Putamen (tissue), 1 donor: ENCODE measurements around the gene HAGHL.
"Not testable (repeated sequence)": the region's sequence is repeated elsewhere in the genome, so short reads cannot be mapped to it uniquely, and the experiment has no call there.

Source experiments
- DNase-seq: peaks from one replicate; pipeline ENCODE4 v3.0.0-alpha.2; 2016; ENCODE audit warnings: low spot score

The HAGHL gene

GRCh38 chr16:734981-735881, 8.3 kb downstream of the HAGHL start:
- DNase-seq, result no peak

DNA sequence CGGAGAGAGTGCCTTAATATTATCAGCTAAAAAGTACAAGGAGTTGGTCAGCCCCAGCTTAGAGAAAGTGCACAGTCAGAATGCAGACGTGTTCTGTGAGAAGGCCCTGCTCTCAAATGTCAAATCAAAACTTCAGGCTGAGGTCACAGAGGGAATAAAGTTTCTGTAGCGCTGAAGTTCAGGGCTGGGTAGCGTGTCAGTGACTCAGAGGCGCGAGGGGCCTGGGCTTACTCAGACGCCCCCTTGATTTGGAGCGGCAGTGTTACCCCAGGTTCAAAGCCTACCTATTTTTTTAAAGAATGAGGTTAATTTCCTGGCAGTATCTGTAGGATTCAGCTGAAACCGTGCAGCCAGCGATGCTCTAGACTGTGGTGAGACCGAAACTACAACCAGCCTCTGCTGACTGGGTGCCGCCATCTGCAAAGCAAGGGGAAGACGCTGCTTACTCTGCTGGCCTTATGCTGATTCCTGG, 9.1 kb downstream of the HAGHL start:
- no peak for DNase-seq

DNA sequence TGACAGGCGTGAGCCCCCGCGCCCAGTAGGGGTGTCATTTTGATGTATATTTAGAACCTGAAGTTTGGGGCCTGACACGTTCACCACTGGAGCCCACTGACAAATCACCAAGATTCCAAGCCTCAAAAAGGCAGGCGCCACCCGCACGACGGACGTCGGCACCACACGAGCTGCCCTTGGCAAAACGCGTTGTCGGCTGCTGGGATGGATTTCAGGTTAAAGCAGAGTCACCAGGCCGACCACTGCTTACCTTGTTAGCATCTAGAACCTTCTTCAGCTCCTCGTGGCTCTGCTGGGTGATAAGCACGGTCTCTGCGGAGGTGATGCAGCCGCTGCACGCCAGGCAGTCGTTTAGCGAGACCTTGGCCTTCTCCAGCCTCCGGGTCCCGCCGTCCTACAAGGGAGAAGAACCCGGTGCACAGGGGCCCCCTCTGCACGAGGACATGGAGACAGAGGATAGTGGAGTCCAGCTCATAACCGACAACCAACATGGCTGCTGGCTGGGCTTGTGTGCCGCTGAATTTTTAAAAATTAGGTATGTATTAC, 10.1 kb downstream of the HAGHL start:
- no peak for DNase-seq

- no peak for DNase-seq
Measured at GRCh38 chr16:739560-740458, 12.9 kb downstream of the HAGHL start.

- DNase-seq, result no peak
Measured at GRCh38 chr16:740459-740763, 13.5 kb downstream of the HAGHL start.

- DNase-seq, result no peak
Measured at GRCh38 chr16:740764-741505, 14.0 kb downstream of the HAGHL start, which contains the start of gene CIAO3. CIAO3 (minus strand) TSS chr16:740997; CDS start chr16:740985, 12 bp downstream.

DNA sequence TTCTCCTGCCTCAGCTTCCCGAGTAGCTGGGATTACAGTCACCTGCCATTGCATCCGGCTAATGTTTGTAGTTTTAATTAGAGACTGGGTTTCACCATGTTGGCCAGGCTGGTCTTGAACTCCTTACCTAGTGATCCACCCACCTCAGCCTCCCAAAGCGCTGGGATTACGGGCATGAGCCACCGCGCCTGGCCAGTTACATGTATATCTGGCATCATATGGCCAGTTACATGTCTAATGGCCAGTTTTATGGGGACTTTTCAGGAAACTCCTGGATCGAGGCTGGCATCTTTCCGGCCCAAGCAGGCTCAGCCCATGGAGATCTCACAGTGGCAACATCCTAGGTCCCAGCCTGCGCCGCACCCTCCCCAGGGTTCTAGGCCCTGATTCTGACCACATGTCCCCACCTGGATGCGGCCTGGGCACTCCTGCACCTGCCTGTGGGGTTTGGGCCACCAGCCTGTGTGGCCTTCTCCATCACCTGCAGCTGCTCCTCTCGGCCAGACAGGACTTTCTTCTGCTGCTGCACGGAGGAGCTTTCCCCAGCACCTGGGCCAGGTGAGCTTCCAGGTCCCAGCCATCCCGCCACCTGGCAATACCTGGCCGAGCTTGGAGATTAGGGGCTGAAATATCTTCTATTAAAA, 15.2 kb downstream of the HAGHL start:
- no peak for DNase-seq

DNA sequence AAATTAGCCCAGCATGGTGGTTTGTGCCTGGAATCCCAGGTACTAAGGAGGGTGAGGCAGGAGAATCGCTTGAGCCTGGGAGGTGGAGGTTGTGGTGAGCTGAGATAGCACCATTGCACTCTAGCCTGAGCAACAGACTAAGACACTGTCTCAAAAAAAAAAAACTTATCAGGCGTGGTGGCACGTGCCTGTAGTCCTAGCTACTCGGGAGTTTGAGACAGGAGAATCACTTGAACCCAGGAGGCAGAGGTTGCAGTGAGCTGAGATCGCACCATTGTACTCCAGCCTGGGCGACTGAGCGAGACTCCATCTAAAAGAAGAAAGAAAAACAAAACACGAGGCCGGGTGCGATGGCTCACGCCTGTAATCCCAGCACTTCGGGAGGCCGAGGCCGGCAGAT, 16.0 kb downstream of the HAGHL start:
- DNase-seq, result not testable (repeated sequence)

DNA sequence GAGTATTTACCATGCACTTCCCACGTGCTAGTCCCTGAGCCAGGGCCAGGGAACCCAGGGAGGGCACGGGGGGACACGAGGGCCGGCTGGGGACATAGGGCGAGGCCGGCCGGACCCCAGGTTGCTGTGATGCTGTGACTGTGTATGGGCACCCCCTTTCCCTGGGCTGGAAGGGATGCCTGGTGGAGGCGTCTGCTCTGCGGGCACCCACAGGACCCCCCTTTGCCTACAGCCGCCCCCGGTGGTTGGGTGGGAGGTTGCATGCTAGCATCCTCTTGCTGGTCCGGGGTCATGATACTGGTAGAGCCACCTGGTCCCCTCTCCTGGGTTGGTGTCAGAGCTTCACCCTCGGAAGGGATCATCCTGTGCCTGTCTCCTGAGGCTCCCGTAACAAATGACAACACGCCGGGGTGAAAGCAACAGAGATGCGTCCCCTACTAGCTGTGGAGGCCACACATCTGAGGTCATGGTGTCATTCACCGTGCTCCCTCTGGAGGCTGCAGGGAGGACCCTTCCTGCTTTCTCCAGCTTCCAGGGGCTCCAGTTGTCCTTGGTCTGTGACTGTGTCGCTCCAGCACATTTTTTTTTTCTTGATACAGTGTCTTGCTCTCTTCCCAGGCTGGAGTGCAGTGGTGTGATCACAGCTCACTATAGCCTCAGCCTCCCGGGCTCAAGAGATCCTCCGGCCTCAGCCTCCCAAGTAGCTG, 17.0 kb downstream of the HAGHL start:
- no peak for DNase-seq

DNA sequence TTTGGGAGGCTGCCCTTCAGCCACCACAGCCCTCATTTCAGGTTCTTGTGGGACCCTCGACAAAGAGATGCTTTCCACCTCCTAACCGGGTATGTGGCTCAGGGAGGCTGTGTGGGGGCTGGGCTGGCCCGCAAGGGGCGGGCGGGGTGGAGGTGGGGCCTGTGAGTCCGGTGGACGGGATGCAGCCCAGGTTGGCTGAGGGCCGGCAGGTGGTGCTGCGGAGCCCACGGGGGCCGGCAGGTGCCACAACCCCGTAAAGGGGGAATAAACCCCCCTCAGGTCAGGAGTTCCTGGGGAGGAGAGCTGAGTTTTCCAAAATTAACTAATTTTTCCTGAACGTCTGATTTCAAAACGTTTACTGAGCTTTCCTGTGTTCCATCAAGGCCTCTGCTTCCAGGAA, 18.8 kb downstream of the HAGHL start:
- no peak for DNase-seq

GRCh38 chr16:746637-747036, 19.7 kb downstream of the HAGHL start:
- DNase-seq, result no peak

DNA sequence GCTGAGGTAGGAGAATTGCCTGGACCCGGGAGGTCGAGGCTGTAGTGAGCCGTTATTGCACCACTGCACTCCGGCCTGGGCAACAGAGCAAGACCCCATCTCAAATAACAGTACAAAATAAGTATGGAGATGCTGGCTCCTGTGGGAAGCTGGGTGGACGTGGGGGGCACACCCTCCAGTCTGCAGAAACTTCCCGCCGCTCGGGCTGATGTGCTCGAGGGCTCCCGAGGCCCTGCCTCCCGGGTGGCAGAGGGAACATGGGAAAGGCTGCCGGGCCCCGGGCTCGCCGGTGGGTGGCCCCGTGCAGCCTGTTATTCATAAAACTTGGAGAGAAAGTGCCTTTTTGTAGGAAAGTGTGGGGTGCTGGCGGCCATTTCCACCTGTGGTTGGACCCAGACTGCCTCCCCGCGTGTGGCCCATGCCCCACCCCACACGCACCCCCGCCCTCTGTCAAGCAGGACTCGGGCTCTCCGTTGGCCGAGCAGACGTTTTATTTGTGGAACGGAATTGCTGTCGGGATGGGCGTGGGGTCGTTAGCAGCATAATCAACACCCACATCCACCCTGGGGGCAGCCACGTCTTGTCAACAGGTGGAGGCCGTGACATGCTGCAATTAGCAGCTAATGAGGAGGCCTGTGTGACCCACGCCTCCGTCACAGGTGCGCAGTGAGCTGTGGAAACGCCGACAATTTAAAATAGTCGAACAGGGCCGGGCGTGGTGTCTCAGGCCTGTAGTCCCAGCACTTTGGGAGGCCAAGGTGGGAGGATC, 21.3 kb downstream of the HAGHL start:
- no peak for DNase-seq

GRCh38 chr16:749010-749409, 22.1 kb downstream of the HAGHL start:
- no peak for DNase-seq

DNA sequence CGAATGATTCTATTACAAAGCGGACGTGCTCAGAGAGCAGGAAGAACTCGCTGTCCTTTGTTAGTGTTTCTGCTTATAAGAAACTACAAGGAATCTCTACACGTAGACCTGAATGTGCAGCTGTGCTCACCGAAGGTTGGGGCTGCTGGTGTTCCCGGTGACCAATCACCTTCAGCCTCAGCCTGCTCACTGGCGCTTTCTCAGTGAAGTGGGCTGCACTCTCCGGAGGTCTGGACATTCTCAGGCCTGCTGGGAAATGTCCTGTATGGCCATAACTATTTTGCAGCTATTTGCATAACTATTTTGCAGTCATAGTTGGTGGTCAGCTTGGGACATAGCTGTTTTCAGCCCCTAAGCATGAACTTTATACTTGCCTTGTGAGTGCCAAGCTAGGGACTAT, 23.6 kb downstream of the HAGHL start:
- no peak for DNase-seq

GRCh38 chr16:751152-752006, 24.5 kb downstream of the HAGHL start:
- no peak for DNase-seq

- DNase-seq, result no peak
Measured at GRCh38 chr16:752007-752312, 25.1 kb downstream of the HAGHL start.

DNA sequence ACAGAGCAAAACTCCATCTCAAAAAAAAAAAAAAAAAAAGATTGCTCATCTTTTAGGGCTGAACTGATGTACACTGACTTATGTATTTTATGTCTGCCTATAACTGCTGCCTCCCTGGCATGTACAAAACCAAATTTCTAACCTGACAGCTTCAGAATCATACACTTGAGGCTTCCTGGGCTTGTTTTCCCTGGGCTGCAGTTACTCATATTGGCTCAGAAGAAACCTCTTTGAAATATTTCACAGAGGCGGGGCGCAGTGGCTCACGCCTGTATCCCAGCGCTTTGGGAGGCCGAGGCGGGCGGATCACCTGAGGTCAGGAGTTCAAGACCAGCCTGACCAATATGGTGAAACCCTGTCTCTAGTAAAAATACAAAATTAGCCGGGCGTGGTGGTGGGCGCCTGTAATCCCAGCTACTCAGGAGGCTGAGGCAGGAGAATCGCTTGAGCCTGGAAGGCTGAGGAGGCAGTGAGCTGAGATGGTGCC, 27.3 kb downstream of the HAGHL start:
- not testable (repeated sequence) for DNase-seq

GRCh38 chr16:754656-755055, 27.8 kb downstream of the HAGHL start:
- no peak for DNase-seq

GRCh38 chr16:756428-756827, 29.5 kb downstream of the HAGHL start:
- DNase-seq, result no peak
